Spleen (tissue), 7 donors: ENCODE data around the gene EFNA2.

ENCODE experiments used
- CTCF ChIP-seq, 11 experiments: fragments of 200-600 bp in 7 of 11; fragments of 450-650 bp in 4 of 11; sonication (generic) in 4 of 11; IDR thresholded peaks in 8 of 11; conservative IDR thresholded peaks in 3 of 11; 1 replicate in 7 of 11; 2 replicates in 4 of 11; pipeline versions ENCODE4 v1.4.0 to v1.8.0; 2016 to 2021; ENCODE audit warnings: antibody characterized with exemption in 11 of 11, inconsistent platforms in 4 of 11, mild to moderate bottlenecking in 1 of 11
- POLR2A ChIP-seq, 3 donors: fragments of 450-650 bp; IDR thresholded peaks; one replicate each; pipeline ENCODE4 v1.5.1; 2017; ENCODE audit warnings: antibody characterized with exemption in 3 of 3, mild to moderate bottlenecking in 1 of 3
- donor health status: DM: no; HTN: no; CAD: no; lungs with moderate emphysema.
- donor health status: DM: no; HTN: no; CAD: no.
- donor health status: DM: no; HTN: no; CAD: no.

- TF ChIP-seq CTCF (IDR thresholded peaks at IDR 0.05 in 8 of 11, conservative IDR thresholded peaks at IDR 0.05 in 3 of 11) = no peak
- no peak for TF ChIP-seq POLR2A (IDR thresholded peaks at IDR 0.05)
Measured at GRCh38 chr19:1318678-1319471, 33.2 kb downstream of the EFNA2 start.
